ENCODE results near the gene SLC38A8.
A peak's percentile ranks its signal among the peaks of the same experiment; 100 is the strongest.

Gene SLC38A8

DNA sequence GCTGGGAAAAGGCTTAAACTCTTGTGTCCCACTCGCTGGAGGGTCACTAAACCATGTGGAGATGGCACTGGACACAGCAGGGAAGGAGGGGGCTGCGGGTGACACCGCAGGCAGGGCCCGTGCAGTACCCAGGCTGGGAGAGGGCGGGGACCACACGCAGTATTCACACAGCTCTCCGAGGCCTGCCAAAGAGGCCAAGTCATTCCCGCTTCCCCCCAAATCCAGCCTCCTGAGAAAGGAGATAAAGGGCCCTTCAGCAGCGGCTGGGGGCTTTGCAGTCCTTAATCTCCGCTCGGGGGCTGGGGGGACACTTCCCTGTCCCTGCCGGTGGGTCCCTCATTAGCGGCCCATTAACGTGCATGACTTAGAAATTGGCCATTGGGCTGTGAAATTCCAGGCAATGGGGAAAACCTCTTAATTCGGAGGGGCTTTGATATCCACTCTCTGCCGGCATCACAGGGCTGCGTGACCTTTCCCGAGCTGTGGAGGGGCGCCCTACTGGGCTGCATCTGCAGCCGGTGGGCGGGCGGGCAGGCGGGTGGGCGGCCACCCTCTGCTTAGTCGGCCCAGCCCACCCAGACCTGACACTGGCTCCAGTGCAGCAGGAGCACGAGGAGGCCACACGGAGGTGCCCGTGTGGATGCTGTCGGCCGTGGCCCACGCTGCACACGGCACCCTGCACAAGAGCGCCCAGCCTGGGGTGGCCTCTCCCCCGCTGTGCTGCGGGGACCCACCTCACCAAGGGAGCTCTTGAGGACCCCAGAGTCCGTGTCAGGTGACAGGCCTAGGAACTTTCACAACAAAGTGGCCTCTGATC is 2.6 kb upstream of the SLC38A8 start:
- Histone ChIP-seq H3K36me3 (peaks cover 18% of the 10 kb centered on the region), H3K27ac (no peak overlapping the region), H3K27me3 (peaks cover 55% of the 10 kb centered on the region), H3K4me1 (ENCODE audit: control insufficient read depth in 1 of 2, insufficient read depth in 1 of 2, low read depth in 1 of 2, low read length in 1 of 2) (no peaks in the 10 kb centered on the region), H3K4me3 (ENCODE audit: low read depth in 1 of 2, low read length in 1 of 2) (no peak overlapping the region), H3K9me3 (no peaks in the 10 kb centered on the region)
- TF ChIP-seq CTCF (IDR thresholded peaks at IDR 0.05), result no peak

GRCh38 chr16:84044118-84044488 is 1.5 kb upstream of the SLC38A8 start:
- peak; percentile 32 for TF ChIP-seq CTCF (IDR thresholded peaks at IDR 0.05)
- H3K4me3 ChIP-seq (ENCODE audit: low read depth in 1 of 2, low read length in 1 of 2), result no peak overlapping the region
- H3K4me1 ChIP-seq (ENCODE audit: control insufficient read depth in 1 of 2, insufficient read depth in 1 of 2, low read depth in 1 of 2, low read length in 1 of 2), result no peaks in the 10 kb centered on the region
- H3K27me3 ChIP-seq, result peaks cover 64% of the 10 kb centered on the region
- no peaks in the 10 kb centered on the region for H3K9me3 ChIP-seq
- no peak overlapping the region for H3K27ac ChIP-seq
- peaks cover 7% of the 10 kb centered on the region for H3K36me3 ChIP-seq

DNA sequence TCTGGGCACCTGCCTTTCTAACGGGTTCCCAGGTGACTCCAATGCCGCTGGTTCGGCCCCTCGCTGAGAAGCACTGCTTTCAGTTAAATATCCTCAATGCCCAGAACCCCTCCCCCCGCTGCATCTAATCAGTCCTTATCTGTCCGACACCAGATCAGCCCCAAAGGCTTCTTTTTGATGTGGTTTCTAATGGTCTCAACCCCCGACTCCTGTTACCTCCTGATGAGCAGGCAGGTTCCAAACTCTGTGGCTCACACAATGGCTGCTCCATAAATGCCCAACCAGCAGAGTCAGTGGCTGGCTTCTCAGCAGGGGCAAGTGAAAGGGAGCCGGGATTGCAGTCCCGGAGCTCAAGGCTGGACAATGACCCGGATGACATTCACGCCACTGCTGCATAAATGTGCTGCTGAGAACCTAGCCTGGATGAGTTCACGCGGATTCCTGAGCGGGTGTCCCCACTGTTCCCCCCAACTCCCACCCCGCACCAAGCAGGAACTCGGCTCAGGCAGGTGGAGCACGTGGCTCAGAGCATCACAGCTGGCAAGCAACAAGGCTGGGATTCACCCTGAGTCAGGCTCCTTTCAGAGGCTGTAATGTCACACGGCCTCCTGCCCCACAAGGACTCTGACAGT is 1.0 kb upstream of the SLC38A8 start:
- Histone ChIP-seq H3K27ac (no peak overlapping the region), H3K36me3 (peaks cover 2% of the 10 kb centered on the region), H3K9me3 (no peaks in the 10 kb centered on the region), H3K27me3 (peaks cover 69% of the 10 kb centered on the region), H3K4me3 (ENCODE audit: low read depth in 1 of 2, low read length in 1 of 2) (no peak overlapping the region), H3K4me1 (ENCODE audit: control insufficient read depth in 1 of 2, insufficient read depth in 1 of 2, low read depth in 1 of 2, low read length in 1 of 2) (no peaks in the 10 kb centered on the region)
- no peak for TF ChIP-seq CTCF (IDR thresholded peaks at IDR 0.05)

GRCh38 chr16:84042879-84043485 is 387 bp upstream of the SLC38A8 start:
- H3K27ac ChIP-seq, result no peak overlapping the region
- H3K9me3 ChIP-seq, result no peaks in the 10 kb centered on the region
- H3K4me1 ChIP-seq (ENCODE audit: control insufficient read depth in 1 of 2, insufficient read depth in 1 of 2, low read depth in 1 of 2, low read length in 1 of 2), result no peaks in the 10 kb centered on the region
- peaks cover 76% of the 10 kb centered on the region for H3K27me3 ChIP-seq
- no peaks in the 10 kb centered on the region for H3K36me3 ChIP-seq
- TF ChIP-seq CTCF (IDR thresholded peaks at IDR 0.05), result no peak
- no peak overlapping the region for H3K4me3 ChIP-seq (ENCODE audit: low read depth in 1 of 2, low read length in 1 of 2)

DNA sequence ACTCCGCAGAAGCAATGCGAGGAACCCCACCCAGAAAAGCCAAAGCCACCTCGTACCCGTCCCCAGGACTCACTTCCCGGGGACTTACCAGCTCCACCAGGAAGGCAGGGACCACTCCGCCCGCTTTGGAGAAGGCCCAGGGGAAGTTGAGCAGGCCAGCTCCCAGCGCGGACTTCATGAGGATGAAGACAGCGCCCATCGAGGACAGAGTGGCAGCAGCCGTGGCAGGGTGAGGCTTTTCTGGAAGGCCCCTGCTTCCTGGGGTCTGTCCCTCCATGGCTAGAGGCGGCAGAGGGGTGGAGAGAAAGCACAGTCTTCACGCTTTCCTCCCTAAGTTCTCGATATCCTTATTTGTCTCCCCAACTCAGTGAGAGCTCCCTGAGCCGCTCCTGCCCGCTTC is 714 bp downstream of the SLC38A8 start:
- Histone ChIP-seq H3K36me3 (no peaks in the 10 kb centered on the region), H3K9me3 (no peaks in the 10 kb centered on the region), H3K4me1 (ENCODE audit: control insufficient read depth in 1 of 2, insufficient read depth in 1 of 2, low read depth in 1 of 2, low read length in 1 of 2) (no peaks in the 10 kb centered on the region), H3K4me3 (ENCODE audit: low read depth in 1 of 2, low read length in 1 of 2) (no peak overlapping the region), H3K27me3 (peaks cover 79% of the 10 kb centered on the region), H3K27ac (no peak overlapping the region)
- no peak for TF ChIP-seq CTCF (IDR thresholded peaks at IDR 0.05)
